H1 (cell line): ENCODE measurements around the gene ELMO1. TPM values are rescaled to one million over a fixed set of nuclear protein-coding genes. Genes with fewer than 3 reads are reported as not detected.

ENCODE experiments used
- HDAC2 ChIP-seq, 2 experiments: fragments of 300-600 bp in 1 of 2; sonication (generic) in 1 of 2; IDR thresholded peaks; 2 replicates each; pipeline ENCODE4 v1.6.1; 2011 to 2012; ENCODE audit warnings: low read depth in 2 of 2, low read length in 2 of 2, mild to moderate bottlenecking in 2 of 2, moderate library complexity in 2 of 2, borderline replicate concordance in 1 of 2, inconsistent platforms in 1 of 2
- POLR2A ChIP-seq, 2 experiments: IDR thresholded peaks; 1 replicate in 1 of 2; 2 replicates in 1 of 2; pipeline ENCODE4 v1.6.1; 2011; ENCODE audit warnings: low read depth in 2 of 2, low read length in 2 of 2, mild to moderate bottlenecking in 2 of 2; ENCODE audit errors: control extremely low read depth in 1 of 2
- polyA plus RNA-seq, 7 experiments: library from polyadenylated mRNA; depleted of rRNA in 3 of 7; stranded (reverse) in 5 of 7; unstranded in 2 of 7; fragments of >200 nt in 5 of 7; fragments of 200-250 nt in 2 of 7; gene quantifications; 1 replicate in 5 of 7; 2 replicates in 1 of 7; 4 replicates in 1 of 7; pipeline versions ENCODE4 v1.2.1 to v1.2.3, GENCODE V29; 2011 to 2013; ENCODE audit warnings: missing spikeins in 2 of 7, mixed read lengths in 2 of 7
- total RNA-seq: library from RNA; stranded (reverse); fragmentation: NEBNext Ultra II Directional; extraction: Animal tissue kit (Norgen Biotek cat#: 25700); gene quantifications from 2 replicates; pipeline ENCODE4 v1.2.1, GENCODE V29; 2021
- TF ChIP-seq, protein P1 (sequence below): fragments of 300-600 bp; sonication (generic); IDR thresholded peaks from 2 replicates; pipeline ENCODE4 v1.7.1; 2012; ENCODE audit warnings: low read length, moderate library complexity, mild to moderate bottlenecking, inconsistent platforms; ENCODE audit not compliant: insufficient replicate concordance

ELMO1 gene
- total and polyA plus RNA-seq, 2 of the 8 experiments (the other 6 are each of a cell fraction or from before 2014, with no cell fraction given) = 18.4 to 21.0 TPM

DNA sequence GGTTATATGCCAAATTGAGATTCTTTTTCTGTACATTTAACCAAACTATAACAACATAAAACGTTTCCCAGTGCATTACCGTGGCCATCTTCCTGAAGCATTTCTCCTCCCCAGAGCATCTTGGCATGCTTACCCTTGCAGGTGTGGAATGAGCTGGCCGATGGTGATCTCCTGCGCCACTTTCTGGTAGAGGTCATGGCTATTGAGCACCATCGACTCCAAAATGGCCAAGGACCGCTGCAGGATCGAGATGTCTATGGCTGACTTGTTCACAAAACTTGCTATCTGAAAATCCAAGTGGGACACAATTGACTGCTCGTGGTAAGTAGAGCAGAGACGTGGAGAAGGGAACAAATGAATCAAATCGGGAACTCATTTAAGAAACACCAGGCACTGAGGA lies 223.9 kb downstream of the ELMO1 start (continued):
- TF ChIP-seq, protein P1, sequence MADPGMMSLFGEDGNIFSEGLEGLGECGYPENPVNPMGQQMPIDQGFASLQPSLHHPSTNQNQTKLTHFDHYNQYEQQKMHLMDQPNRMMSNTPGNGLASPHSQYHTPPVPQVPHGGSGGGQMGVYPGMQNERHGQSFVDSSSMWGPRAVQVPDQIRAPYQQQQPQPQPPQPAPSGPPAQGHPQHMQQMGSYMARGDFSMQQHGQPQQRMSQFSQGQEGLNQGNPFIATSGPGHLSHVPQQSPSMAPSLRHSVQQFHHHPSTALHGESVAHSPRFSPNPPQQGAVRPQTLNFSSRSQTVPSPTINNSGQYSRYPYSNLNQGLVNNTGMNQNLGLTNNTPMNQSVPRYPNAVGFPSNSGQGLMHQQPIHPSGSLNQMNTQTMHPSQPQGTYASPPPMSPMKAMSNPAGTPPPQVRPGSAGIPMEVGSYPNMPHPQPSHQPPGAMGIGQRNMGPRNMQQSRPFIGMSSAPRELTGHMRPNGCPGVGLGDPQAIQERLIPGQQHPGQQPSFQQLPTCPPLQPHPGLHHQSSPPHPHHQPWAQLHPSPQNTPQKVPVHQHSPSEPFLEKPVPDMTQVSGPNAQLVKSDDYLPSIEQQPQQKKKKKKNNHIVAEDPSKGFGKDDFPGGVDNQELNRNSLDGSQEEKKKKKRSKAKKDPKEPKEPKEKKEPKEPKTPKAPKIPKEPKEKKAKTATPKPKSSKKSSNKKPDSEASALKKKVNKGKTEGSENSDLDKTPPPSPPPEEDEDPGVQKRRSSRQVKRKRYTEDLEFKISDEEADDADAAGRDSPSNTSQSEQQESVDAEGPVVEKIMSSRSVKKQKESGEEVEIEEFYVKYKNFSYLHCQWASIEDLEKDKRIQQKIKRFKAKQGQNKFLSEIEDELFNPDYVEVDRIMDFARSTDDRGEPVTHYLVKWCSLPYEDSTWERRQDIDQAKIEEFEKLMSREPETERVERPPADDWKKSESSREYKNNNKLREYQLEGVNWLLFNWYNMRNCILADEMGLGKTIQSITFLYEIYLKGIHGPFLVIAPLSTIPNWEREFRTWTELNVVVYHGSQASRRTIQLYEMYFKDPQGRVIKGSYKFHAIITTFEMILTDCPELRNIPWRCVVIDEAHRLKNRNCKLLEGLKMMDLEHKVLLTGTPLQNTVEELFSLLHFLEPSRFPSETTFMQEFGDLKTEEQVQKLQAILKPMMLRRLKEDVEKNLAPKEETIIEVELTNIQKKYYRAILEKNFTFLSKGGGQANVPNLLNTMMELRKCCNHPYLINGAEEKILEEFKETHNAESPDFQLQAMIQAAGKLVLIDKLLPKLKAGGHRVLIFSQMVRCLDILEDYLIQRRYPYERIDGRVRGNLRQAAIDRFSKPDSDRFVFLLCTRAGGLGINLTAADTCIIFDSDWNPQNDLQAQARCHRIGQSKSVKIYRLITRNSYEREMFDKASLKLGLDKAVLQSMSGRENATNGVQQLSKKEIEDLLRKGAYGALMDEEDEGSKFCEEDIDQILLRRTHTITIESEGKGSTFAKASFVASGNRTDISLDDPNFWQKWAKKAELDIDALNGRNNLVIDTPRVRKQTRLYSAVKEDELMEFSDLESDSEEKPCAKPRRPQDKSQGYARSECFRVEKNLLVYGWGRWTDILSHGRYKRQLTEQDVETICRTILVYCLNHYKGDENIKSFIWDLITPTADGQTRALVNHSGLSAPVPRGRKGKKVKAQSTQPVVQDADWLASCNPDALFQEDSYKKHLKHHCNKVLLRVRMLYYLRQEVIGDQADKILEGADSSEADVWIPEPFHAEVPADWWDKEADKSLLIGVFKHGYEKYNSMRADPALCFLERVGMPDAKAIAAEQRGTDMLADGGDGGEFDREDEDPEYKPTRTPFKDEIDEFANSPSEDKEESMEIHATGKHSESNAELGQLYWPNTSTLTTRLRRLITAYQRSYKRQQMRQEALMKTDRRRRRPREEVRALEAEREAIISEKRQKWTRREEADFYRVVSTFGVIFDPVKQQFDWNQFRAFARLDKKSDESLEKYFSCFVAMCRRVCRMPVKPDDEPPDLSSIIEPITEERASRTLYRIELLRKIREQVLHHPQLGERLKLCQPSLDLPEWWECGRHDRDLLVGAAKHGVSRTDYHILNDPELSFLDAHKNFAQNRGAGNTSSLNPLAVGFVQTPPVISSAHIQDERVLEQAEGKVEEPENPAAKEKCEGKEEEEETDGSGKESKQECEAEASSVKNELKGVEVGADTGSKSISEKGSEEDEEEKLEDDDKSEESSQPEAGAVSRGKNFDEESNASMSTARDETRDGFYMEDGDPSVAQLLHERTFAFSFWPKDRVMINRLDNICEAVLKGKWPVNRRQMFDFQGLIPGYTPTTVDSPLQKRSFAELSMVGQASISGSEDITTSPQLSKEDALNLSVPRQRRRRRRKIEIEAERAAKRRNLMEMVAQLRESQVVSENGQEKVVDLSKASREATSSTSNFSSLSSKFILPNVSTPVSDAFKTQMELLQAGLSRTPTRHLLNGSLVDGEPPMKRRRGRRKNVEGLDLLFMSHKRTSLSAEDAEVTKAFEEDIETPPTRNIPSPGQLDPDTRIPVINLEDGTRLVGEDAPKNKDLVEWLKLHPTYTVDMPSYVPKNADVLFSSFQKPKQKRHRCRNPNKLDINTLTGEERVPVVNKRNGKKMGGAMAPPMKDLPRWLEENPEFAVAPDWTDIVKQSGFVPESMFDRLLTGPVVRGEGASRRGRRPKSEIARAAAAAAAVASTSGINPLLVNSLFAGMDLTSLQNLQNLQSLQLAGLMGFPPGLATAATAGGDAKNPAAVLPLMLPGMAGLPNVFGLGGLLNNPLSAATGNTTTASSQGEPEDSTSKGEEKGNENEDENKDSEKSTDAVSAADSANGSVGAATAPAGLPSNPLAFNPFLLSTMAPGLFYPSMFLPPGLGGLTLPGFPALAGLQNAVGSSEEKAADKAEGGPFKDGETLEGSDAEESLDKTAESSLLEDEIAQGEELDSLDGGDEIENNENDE = no peak
- TF ChIP-seq POLR2A (IDR thresholded peaks at IDR 0.05; ENCODE audit: control extremely low read depth in 1 of 2, low read depth in 2 of 2, low read length in 2 of 2) (no peak), HDAC2 (IDR thresholded peaks at IDR 0.05; ENCODE audit: borderline replicate concordance in 1 of 2, low read depth in 2 of 2, low read length in 2 of 2) (no peak)
